Measurements from ENCODE around the gene HPSE2.

GRCh38 chr10:98589691-98590090 is 646.0 kb downstream of the HPSE2 start:
- no peak for TF ChIP-seq ARNTL (CRISPR knock-in tag; IDR thresholded peaks at IDR 0.05; ENCODE audit: borderline replicate concordance, low read depth)
- TF ChIP-seq CREB5 (CRISPR knock-in tag; IDR thresholded peaks at IDR 0.05; ENCODE audit: low read depth) = no peak
- no peak for TF ChIP-seq OSR1 (CRISPR knock-in tag; IDR thresholded peaks at IDR 0.05)
- TF ChIP-seq PPARA (CRISPR knock-in tag; IDR thresholded peaks at IDR 0.05; ENCODE audit: borderline replicate concordance) = no peak
- TF ChIP-seq TCF4 (CRISPR knock-in tag; IDR thresholded peaks at IDR 0.05; ENCODE audit: borderline replicate concordance) = no peak
- no peak for TF ChIP-seq RARB (CRISPR knock-in tag; IDR thresholded peaks at IDR 0.05)
- TF ChIP-seq POU6F1 (CRISPR knock-in tag; IDR thresholded peaks at IDR 0.05; ENCODE audit: borderline replicate concordance, low read depth) = no peak
- TF ChIP-seq ZFP30 (CRISPR knock-in tag; IDR thresholded peaks at IDR 0.05) = no peak
- TF ChIP-seq, protein P1, sequence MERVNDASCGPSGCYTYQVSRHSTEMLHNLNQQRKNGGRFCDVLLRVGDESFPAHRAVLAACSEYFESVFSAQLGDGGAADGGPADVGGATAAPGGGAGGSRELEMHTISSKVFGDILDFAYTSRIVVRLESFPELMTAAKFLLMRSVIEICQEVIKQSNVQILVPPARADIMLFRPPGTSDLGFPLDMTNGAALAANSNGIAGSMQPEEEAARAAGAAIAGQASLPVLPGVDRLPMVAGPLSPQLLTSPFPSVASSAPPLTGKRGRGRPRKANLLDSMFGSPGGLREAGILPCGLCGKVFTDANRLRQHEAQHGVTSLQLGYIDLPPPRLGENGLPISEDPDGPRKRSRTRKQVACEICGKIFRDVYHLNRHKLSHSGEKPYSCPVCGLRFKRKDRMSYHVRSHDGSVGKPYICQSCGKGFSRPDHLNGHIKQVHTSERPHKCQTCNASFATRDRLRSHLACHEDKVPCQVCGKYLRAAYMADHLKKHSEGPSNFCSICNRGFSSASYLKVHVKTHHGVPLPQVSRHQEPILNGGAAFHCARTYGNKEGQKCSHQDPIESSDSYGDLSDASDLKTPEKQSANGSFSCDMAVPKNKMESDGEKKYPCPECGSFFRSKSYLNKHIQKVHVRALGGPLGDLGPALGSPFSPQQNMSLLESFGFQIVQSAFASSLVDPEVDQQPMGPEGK (CRISPR knock-in tag; IDR thresholded peaks at IDR 0.05; ENCODE audit: borderline replicate concordance) = no peak
- no peak for TF ChIP-seq ZFP3 (CRISPR knock-in tag; IDR thresholded peaks at IDR 0.05)
- no peak for TF ChIP-seq BACH2 (CRISPR knock-in tag; IDR thresholded peaks at IDR 0.05; ENCODE audit: borderline replicate concordance)
- TF ChIP-seq CSDC2 (CRISPR knock-in tag; IDR thresholded peaks at IDR 0.05) = no peak
- TF ChIP-seq ZNF70 (CRISPR knock-in tag; IDR thresholded peaks at IDR 0.05) = no peak
- TF ChIP-seq TSHZ2 (CRISPR knock-in tag; IDR thresholded peaks at IDR 0.05) = no peak
